Measurements from ENCODE around the gene AK8. TPM values are rescaled to one million over a fixed set of nuclear protein-coding genes. Genes with fewer than 3 reads are reported as not detected.

Gene AK8
- total and polyA plus RNA-seq, 9 of the 15 experiments (the other 6 are each of a cell fraction or from before 2014, with no cell fraction given), result 0.06 to 0.37 TPM; not detected in 7

DNA sequence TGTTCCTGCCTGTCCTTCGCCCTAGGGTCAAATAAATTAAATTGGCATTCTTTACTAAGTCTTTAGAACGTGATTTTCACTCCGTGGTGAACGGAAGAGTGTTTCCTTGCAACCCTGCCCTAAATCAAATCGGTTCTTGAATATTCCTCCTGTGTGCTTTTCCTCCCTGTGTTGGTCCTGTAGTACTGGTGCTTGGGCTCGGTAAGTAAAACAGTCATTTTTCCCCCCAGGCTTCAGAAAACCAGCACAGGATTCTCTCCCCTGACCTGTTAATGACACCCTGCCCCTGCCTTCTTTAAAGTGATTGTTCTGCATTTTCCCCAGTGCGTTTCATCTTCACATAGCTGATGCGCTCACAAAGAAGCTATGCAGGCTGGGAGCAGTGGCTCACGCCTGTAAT is 96.0 kb downstream of the AK8 start (continued):
- TF ChIP-seq, protein P1, sequence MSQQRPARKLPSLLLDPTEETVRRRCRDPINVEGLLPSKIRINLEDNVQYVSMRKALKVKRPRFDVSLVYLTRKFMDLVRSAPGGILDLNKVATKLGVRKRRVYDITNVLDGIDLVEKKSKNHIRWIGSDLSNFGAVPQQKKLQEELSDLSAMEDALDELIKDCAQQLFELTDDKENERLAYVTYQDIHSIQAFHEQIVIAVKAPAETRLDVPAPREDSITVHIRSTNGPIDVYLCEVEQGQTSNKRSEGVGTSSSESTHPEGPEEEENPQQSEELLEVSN (IDR thresholded peaks at IDR 0.05; ENCODE audit: borderline replicate concordance in 1 of 2, extremely low read depth in 1 of 2, insufficient read depth in 1 of 2, insufficient read length in 1 of 2, low read depth in 1 of 2, low read length in 1 of 2, poor library complexity in 1 of 2, severe bottlenecking in 1 of 2), result no peak
- TF ChIP-seq ZC3H11A (IDR thresholded peaks at IDR 0.05; ENCODE audit: low read depth, low read length) (no peak), NCOA1 (IDR thresholded peaks at IDR 0.05; ENCODE audit: low read depth) (no peak), PCBP1 (IDR thresholded peaks at IDR 0.05; ENCODE audit: low read depth, low read length, poor library complexity, severe bottlenecking) (no peak)

DNA sequence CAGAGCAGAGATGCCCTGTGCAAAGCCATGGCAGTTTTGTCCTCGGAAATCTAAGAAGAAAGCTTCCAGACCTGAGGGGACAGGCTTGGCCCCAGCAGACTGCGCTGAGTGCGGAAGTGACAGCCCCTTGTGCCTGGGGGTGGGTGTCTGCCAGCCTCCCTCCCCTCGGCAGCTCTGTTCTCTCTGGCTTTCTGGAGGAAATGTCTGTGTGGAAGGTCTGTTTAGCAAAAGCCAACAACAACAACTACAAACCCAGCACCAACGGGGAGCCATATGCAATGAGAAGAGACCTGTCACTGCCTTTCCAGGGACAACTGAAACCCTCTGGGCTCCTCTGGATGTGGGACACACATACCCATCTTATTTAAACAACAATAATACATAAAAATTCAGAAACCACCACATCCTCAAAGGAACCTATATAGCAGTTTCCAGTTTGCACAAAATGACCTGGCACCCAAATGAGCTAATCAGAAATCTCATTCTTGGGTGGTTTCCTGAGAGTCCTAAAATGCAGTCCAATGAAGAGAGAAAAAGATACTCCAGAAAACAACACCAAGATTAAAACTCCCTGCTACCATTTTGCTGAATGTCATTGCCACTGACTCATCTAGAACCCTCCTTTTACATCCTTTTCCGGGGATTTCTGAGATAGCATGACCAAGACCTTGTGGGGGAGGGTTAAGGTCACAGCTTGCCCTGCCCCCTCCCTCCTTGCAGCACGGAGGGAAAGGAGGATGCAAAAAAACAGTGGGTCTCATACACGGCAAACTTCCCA is 97.7 kb downstream of the AK8 start:
- Histone ChIP-seq H3K9me3 (replicated peaks; ENCODE audit: control insufficient read depth, insufficient read depth, low read depth, low read length) (no peaks in the 10 kb centered on the region), H3K36me3 (ENCODE audit: control insufficient read depth, insufficient read depth, low read length) (no peaks in the 10 kb centered on the region), H3K4me2 (ENCODE audit: insufficient read depth, low read length) (peak overlapping the region; percentile 42), H3K4me1 (replicated peaks in 1 of 2; ENCODE audit: control insufficient read depth in 2 of 2, insufficient read depth in 2 of 2, low read length in 2 of 2) (peaks cover 5 to 16% of the 10 kb centered on the region in 2 experiments; a peak in 4 of 5 replicates), H3K27me3 (ENCODE audit: control insufficient read depth in 2 of 2, insufficient read depth in 2 of 2, low read length in 2 of 2) (peaks cover 0 to 10% of the 10 kb centered on the region in 2 experiments; a peak in 2 of 5 replicates), H3K79me2 (ENCODE audit: control insufficient read depth, insufficient read depth, low read length) (no peaks in the 10 kb centered on the region), H4K20me1 (replicated peaks; ENCODE audit: control insufficient read depth, insufficient read depth, low read length) (no peaks in the 10 kb centered on the region), H3K9ac (ENCODE audit: insufficient read depth in 1 of 2, low read depth in 2 of 2, low read length in 2 of 2) (peak overlapping the region in 1 of 2 experiments; percentile 28; a peak in 1 of 4 replicates), H2AFZ (ENCODE audit: low read depth, low read length) (peak overlapping the region; percentile 67), H3K9me1 (ENCODE audit: control insufficient read depth, insufficient read depth, low read length) (no peaks in the 10 kb centered on the region), H3K4me3 (no peak overlapping the region), H3K27ac (ENCODE audit: extremely low read depth, low read depth, low read length) (peak overlapping the region; percentile 53; the same call in 2 of the 3 replicates)
- ATAC-seq (peak; percentile 78), DNase-seq (ENCODE audit: extremely low read depth in 1 of 4, low spot score in 3 of 4) (peak; percentile 42 to 73 (median 58)), FAIRE-seq (peak; percentile 82)
- BruUV-seq (replicated peaks), result no TSS peak
- ChIA-PET CTCF (ENCODE audit: low intra/inter-chr PET ratio) (no interaction called here), POLR2A (interaction anchor here (1.7 kb wide), 1 partner anchor 19 kb away, joined by 6 read pairs; no protein-coding TSS in a partner anchor)
- WGBS (ENCODE audit: insufficient coverage, low coverage, missing lambda C conversion rate), result 4% methylated on average over 6 of the region's 8 CpGs
- intact Hi-C loops (cut with micrococcal nuclease) (no loop called here), in situ Hi-C loops (cut with MboI) (no loop called here)
- TF ChIP-seq, protein P2, sequence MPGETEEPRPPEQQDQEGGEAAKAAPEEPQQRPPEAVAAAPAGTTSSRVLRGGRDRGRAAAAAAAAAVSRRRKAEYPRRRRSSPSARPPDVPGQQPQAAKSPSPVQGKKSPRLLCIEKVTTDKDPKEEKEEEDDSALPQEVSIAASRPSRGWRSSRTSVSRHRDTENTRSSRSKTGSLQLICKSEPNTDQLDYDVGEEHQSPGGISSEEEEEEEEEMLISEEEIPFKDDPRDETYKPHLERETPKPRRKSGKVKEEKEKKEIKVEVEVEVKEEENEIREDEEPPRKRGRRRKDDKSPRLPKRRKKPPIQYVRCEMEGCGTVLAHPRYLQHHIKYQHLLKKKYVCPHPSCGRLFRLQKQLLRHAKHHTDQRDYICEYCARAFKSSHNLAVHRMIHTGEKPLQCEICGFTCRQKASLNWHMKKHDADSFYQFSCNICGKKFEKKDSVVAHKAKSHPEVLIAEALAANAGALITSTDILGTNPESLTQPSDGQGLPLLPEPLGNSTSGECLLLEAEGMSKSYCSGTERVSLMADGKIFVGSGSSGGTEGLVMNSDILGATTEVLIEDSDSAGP (CRISPR knock-in tag; IDR thresholded peaks at IDR 0.05), result no peak
- TF ChIP-seq FOSL1 (tag; conservative IDR thresholded peaks at IDR 0.05), result peak; percentile 92
- TF ChIP-seq ZNF324 (CRISPR knock-in tag; IDR thresholded peaks at IDR 0.05), result no peak
- TF ChIP-seq ARID1B (IDR thresholded peaks at IDR 0.05), result peak; percentile 74
- peak; percentile 57; the same call in 1 of the 2 replicates for TF ChIP-seq RNF2 (IDR thresholded peaks at IDR 0.05)
- TF ChIP-seq PHB2 (IDR thresholded peaks at IDR 0.05; ENCODE audit: low read depth), result no peak
- peak; percentile 44; the same call in 1 of the 2 replicates for TF ChIP-seq SMARCE1 (IDR thresholded peaks at IDR 0.05)
- TF ChIP-seq DPF2 (IDR thresholded peaks at IDR 0.05), result peak; percentile 83
- TF ChIP-seq ETV1 (tag; conservative IDR thresholded peaks at IDR 0.05; ENCODE audit: low read depth), result peak; percentile 81
- peak; percentile 45 for TF ChIP-seq SOX6 (IDR thresholded peaks at IDR 0.05)
- no peak for TF ChIP-seq FOXK2 (conservative IDR thresholded peaks at IDR 0.05 in 1 of 2, IDR thresholded peaks at IDR 0.05 in 1 of 2; ENCODE audit: low read depth in 2 of 2)
- TF ChIP-seq, protein P3, sequence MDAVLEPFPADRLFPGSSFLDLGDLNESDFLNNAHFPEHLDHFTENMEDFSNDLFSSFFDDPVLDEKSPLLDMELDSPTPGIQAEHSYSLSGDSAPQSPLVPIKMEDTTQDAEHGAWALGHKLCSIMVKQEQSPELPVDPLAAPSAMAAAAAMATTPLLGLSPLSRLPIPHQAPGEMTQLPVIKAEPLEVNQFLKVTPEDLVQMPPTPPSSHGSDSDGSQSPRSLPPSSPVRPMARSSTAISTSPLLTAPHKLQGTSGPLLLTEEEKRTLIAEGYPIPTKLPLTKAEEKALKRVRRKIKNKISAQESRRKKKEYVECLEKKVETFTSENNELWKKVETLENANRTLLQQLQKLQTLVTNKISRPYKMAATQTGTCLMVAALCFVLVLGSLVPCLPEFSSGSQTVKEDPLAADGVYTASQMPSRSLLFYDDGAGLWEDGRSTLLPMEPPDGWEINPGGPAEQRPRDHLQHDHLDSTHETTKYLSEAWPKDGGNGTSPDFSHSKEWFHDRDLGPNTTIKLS (IDR thresholded peaks at IDR 0.05; ENCODE audit: borderline replicate concordance, low read depth), result peak; percentile 44; the same call in 1 of the 2 replicates
- no peak for TF ChIP-seq ZNF3 (CRISPR knock-in tag; IDR thresholded peaks at IDR 0.05)

Data from K562 (cell line).